ENCODE results near the gene SHLD1.

The SHLD1 gene

DNA sequence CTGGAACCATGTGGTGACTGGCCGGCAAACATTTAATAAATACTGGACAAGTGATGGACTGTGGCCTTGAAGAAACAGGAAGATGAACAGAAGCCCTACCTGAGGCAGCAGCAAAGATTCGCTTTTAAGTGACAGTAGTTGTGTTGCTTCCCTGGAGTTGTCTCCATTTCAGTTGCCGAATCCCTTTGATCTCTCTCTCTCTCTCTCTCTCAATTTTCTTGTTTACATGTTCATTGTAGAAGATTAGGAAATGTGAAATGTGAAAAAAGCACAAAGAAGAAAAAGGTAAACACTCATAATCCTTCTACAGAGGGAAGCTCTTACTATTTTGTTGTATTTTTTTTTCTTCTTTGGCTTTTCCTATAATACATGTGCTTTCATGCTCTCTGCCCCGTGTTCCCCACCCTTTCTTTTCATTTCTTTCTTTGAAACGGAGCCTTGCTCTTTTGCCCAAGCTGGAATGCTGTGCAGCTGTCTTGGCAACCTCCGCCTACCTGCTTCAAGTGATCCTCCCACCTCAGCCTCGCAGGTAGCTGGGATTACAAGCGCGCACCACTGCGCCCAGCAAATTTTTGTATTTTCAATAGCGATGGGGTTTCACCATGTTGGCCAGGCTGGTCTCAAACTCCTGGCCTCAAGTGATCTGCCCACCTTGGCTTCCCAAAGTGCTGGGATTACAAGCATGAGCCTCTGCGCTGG lies 81.5 kb downstream of the SHLD1 start:
- DNase-seq (ENCODE audit: extremely low read depth, low read depth), result no peak
- TF ChIP-seq, protein P1, sequence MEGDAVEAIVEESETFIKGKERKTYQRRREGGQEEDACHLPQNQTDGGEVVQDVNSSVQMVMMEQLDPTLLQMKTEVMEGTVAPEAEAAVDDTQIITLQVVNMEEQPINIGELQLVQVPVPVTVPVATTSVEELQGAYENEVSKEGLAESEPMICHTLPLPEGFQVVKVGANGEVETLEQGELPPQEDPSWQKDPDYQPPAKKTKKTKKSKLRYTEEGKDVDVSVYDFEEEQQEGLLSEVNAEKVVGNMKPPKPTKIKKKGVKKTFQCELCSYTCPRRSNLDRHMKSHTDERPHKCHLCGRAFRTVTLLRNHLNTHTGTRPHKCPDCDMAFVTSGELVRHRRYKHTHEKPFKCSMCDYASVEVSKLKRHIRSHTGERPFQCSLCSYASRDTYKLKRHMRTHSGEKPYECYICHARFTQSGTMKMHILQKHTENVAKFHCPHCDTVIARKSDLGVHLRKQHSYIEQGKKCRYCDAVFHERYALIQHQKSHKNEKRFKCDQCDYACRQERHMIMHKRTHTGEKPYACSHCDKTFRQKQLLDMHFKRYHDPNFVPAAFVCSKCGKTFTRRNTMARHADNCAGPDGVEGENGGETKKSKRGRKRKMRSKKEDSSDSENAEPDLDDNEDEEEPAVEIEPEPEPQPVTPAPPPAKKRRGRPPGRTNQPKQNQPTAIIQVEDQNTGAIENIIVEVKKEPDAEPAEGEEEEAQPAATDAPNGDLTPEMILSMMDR (IDR thresholded peaks at IDR 0.05; ENCODE audit: low read depth, low read length), result no peak

DNA sequence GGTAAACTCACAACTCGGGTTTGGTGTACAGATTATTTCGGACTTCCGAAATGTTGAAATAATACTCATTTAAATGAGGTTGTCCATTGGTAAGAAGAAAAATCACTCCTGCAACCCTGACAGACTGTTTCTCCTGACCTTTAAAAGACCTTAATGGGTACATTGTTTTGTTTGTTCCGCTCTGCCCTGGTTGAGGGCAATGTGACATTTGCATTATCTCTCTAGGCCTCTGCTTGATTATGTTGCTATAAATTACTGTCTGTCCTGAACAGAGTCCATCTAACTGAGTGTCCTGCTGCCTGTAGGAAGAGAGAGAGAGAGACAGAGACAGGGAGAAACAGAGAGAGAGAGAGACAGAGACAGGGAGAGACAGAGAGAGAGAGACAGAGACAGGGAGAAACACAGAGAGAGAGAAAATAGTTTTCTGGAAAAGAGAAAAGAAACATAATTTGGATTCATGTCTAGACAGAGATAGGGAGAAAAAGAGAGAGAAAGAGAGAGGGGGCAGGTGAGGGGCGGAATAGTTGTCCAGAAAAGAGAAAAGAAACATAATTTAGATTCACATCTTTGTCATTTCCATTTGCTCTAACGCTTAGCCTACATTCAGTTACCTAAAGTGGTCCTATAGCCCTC lies 83.2 kb downstream of the SHLD1 start:
- DNase-seq (ENCODE audit: extremely low read depth, low read depth), result no peak
- TF ChIP-seq, protein P1 (IDR thresholded peaks at IDR 0.05; ENCODE audit: low read depth, low read length), result no peak

DNA sequence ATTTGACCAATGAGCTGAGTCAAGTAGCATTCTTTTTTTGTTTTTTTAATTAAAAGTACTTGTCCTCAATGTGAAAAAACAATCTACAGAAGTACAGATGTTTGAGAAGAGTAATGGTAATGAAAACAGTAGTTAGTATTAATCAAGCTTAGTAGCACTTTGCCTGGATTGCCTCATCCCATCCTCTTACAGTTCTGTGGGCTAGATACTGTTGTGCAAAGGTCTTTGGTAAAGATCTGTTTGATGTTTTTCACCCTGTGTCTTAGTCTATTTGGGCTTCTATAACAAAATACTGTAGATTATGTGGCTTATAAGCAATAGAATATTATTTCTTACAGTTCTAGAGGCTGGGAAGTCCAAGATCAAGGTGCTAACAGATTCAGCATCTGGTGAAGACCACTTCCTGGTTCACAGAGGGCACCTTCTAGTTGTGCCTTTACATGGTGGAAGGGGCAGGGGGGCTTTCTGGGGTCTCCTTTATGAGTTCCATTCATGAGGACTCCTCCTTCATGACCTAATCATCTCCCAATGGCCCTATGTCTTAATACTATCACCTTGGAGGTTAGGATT lies 84.3 kb downstream of the SHLD1 start:
- TF ChIP-seq, protein P1 (IDR thresholded peaks at IDR 0.05; ENCODE audit: low read depth, low read length), result no peak
- DNase-seq (ENCODE audit: extremely low read depth, low read depth), result no peak

DNA sequence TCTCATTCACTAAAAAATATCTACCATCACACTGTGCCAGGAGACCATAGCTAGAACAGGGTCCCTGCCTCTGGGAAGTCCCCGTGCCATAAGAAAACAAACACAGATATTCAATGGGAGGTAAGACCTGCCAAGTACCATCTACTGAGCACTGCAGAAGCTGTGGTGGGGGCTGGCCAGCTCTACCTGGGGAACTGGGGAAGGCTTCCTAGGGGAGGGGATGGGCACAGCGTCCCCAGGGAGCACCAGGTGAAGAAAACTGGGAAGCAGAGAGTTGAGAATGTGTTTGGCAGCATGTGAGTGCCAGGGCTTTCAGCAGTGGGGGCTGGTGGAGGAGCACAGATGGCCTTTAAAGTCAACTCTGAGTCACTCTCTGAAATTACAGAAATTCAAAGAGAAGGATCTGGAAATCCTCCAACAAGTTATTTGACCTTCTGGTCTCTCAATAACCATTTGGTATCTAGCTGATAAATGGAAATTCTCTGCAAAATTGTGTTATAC lies 85.2 kb downstream of the SHLD1 start:
- no peak for DNase-seq (ENCODE audit: extremely low read depth, low read depth)

DNA sequence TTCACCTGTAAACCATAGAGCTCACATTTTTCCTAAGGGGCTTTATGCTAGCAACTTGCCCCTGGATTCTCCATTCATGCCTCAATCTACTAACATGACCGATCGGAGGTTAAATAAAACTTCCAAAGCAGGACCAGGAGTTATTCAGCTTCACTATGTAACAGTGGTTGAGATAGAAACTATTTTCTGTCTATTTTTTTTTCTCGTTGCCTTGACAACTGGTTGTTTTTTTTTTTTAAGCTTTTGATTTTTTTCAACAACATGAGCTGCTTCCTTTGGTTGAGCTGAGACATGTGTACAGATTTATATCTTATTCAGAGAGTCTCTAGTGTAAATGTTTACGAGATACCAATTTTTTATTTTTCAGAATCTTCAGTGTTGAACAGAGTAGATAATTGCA lies 85.7 kb downstream of the SHLD1 start:
- no peak for DNase-seq (ENCODE audit: extremely low read depth, low read depth)
- TF ChIP-seq, protein P1 (IDR thresholded peaks at IDR 0.05; ENCODE audit: low read depth, low read length), result no peak

More for the DNA sequence above, 85.2 kb downstream of the SHLD1 start:
- TF ChIP-seq, protein P1 (IDR thresholded peaks at IDR 0.05; ENCODE audit: low read depth, low read length), result no peak

DNA sequence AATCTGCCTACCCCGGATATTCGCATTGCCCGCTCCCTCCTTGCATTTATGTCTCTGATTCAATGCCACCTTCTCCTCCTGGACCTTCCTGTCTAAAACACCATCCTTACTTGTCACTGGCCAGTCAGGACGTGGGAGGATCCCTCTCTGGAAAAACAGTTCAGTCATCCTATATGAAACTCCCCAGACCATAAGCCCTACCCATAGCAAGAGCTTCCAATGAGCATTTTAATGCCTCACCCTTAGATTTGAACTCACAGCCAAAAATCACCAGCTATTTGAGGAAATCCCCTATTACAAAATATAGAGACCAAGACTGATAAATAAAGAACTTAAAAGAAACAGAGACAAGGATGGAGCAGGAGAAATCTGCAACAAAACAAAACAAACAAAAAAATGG lies 86.4 kb downstream of the SHLD1 start:
- DNase-seq (ENCODE audit: extremely low read depth, low read depth), result no peak
- TF ChIP-seq, protein P1 (IDR thresholded peaks at IDR 0.05; ENCODE audit: low read depth, low read length), result no peak

DNA sequence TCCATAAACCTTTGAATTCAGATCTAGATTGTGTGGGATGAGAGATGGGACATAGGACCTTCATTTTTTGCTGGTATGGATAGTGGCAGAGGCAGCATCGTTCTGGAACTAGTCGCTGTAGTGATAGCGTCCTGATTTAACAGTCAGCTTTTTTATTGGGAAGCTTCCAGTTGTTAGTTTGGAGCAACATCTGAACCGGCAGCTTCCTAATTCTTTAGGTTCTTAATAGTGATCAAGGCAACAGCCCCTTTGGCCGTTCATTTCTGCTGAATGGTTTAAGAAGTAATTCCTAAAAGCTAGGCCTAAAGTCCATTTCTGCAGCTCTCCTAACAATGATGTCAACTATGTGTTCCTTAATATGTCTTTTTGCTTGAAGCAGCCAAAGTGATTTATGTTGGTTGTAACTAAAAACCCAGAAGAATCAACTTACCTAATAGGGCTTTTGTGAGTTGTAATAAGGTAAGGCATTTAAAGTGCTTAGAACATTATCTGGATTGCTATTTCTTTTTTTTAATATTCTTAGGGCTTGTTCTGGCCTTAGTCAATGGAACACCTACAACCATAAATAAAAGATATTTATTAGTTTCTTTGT lies 90.3 kb downstream of the SHLD1 start:
- TF ChIP-seq, protein P1 (IDR thresholded peaks at IDR 0.05; ENCODE audit: low read depth, low read length), result no peak
- DNase-seq (ENCODE audit: extremely low read depth, low read depth), result no peak
